ENCODE results near the gene GATB. TPM values are rescaled to one million over a fixed set of nuclear protein-coding genes. Genes with fewer than 3 reads are reported as not detected.

Gene GATB
- total RNA-seq, 4 donors from 2014 or later = 11.4 to 34.5 (median 21.5) TPM

GRCh38 chr4:151671541-151672059 is 89.2 kb downstream of the GATB start:
- TF ChIP-seq CTCF (IDR thresholded peaks at IDR 0.05) = no peak
- DNase-seq (ENCODE audit: low spot score) (no peak), ATAC-seq (ENCODE audit: low FRiP score) (no peak)

GRCh38 chr4:151670843-151671242 is 90.0 kb downstream of the GATB start:
- ATAC-seq (ENCODE audit: low FRiP score) (no peak), DNase-seq (ENCODE audit: low spot score) (no peak)
- no peak for TF ChIP-seq CTCF (IDR thresholded peaks at IDR 0.05)

GRCh38 chr4:151669990-151670389 is 90.8 kb downstream of the GATB start:
- ATAC-seq (ENCODE audit: low FRiP score) = no peak
- DNase-seq (ENCODE audit: low spot score) = no peak
- TF ChIP-seq CTCF (IDR thresholded peaks at IDR 0.05) = no peak

- DNase-seq (ENCODE audit: low spot score) (no peak), ATAC-seq (ENCODE audit: low FRiP score) (no peak)
- no peak for TF ChIP-seq CTCF (IDR thresholded peaks at IDR 0.05)
Measured at GRCh38 chr4:151668689-151669402, 92.0 kb downstream of the GATB start.

- no peak for TF ChIP-seq CTCF (IDR thresholded peaks at IDR 0.05)
- ATAC-seq (ENCODE audit: low FRiP score) = no peak
- no peak for DNase-seq (ENCODE audit: low spot score)
Measured at GRCh38 chr4:151667666-151668065, 93.1 kb downstream of the GATB start.

- DNase-seq (ENCODE audit: low spot score) = no peak
- no peak for TF ChIP-seq CTCF (IDR thresholded peaks at IDR 0.05)
- no peak for ATAC-seq (ENCODE audit: low FRiP score)
Measured at GRCh38 chr4:151667048-151667447, 93.8 kb downstream of the GATB start.

GRCh38 chr4:151666501-151666900 is 94.3 kb downstream of the GATB start:
- DNase-seq (ENCODE audit: low spot score) (no peak), ATAC-seq (ENCODE audit: low FRiP score) (no peak)
- TF ChIP-seq CTCF (IDR thresholded peaks at IDR 0.05) = no peak

All from omental fat pad (tissue), 4 donors.